GM21526 (cell line): Measurements from ENCODE around the gene JAK1.
A peak's percentile ranks its signal among the peaks of the same experiment; 100 is the strongest.
"Not testable (repeated sequence)": the region's sequence is repeated elsewhere in the genome, so short reads cannot be mapped to it uniquely, and the experiment has no call there.

Experiments used
- ATAC-seq: cut with Tn5 transposase; IDR thresholded peaks from one replicate; pipeline ENCODE4 v1.9.1; 2021; ENCODE audit warnings: moderate library complexity; ENCODE audit not compliant: unreplicated experiment, low FRiP score

The JAK1 gene

DNA sequence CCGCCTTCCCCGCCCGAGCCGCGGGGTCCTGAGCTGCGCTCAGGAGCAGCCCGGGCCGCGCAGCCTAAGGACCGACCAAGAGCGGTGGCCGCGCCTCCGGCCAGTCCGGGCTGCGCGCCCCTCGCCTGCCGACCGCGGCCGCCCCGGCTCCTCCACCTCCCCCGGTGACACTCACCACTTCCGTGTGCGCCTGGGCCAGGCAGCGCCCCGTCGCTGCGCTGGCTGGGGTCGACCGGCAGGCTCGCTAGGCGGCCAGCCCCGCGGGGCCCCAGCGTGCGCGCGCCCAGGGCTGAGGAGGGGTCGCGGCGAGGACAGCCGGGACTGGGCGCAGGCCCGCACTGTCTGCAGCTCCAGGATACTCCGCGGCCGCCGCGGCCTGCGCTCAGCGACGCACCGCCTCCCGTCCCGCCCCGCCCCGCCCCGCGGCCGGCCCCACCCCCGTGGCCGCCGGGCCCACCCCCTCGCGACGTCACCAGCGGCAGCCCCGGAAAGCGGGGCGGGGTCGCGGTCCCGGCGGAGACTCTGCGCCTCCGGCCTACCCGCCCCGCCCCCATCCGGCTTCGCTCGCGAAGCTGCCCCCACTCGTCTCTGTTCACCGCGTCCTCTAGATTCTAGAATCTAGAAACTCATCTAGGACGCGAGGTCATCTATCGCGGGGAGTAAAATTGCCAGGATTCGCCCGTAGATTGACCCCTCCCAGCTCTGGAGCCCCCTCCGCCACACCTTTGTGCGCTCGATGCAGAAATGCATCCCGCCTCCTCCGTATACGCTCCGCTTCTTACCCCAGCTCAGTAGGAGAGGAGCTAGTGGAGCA is at the start of gene JAK1:
Gene JAK1 (minus strand): TSS at position 392 of the 814 bp plus-strand sequence. CDS start 80,285 bp downstream, outside the sequence.
- ATAC-seq: peak; percentile 76

DNA sequence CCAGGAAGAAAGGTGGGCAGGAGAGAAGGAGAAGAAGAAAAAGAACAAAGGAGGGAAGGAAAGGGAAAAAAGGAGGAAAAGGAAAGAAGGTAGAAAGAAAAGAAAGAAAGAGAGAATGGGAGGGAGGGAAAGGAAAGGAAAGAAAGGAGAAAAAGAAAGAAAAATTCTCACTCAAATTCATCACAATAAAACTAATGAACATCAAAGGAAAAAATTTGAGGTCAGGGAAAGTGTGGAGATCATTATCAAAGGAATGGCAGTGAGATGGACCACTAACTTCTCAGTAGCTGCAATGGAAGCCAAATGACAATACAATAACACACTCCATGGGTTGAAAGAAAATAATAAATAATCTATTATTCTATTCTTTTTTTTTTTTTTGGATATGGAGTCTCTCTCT is 48.0 kb upstream of the JAK1 start:
- no peak for ATAC-seq

GRCh38 chr1:65011983-65012382 is 45.6 kb upstream of the JAK1 start:
- ATAC-seq: no peak

DNA sequence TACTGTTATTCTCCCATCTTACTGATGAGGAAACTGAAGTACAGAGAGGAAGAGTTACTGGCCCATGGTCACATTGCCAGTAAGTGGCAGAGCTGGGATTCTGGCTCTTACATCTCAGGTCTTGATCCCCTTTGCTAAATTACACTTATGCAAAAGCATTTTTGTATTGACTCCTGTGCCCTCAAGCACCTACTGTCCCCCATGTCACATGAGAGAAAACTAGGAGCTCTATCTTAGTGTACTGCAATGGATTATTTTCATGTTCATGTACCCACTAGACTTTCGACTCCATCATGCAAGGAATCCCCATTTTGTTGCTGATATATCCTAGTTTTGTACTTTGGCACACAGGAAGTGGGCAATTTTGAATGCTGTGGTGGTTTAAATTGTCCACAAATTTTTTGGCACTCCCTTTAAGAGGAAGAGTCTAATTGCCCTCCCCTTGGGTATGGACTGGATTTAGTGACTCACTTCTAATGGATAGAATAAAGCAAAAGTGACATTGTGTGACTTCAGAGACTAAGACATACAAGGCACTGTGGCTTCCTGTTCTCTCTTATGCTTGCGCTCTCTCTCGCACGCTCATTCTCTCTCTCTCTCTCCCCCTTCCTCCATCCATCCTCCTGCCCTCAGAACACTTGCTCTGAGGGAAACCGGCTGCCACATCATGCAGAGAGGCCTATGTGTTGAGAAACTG is 43.5 kb upstream of the JAK1 start:
- no peak for ATAC-seq

GRCh38 chr1:65009176-65009575 is 42.8 kb upstream of the JAK1 start:
- ATAC-seq: no peak

DNA sequence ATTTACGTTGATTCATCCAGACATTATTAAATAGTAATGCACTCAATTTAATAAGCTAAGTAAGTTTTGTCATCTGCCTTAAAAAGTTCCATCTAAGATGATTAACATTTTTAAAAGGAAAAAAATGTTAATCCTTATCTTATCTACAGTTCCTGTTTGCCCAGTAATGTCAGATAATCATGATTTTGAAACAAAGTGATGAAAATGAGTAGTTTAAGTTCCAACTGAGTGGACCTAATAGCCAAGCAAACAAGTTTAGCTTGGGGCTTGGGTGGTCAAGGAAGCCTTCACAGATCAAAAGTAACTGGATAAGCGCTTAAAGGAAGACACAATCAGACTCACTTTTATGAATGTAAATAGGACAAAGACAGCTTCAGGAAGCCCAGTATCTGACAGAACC is 40.5 kb upstream of the JAK1 start:
- ATAC-seq: no peak

GRCh38 chr1:65003316-65003664 is 36.9 kb upstream of the JAK1 start:
- ATAC-seq: no peak

DNA sequence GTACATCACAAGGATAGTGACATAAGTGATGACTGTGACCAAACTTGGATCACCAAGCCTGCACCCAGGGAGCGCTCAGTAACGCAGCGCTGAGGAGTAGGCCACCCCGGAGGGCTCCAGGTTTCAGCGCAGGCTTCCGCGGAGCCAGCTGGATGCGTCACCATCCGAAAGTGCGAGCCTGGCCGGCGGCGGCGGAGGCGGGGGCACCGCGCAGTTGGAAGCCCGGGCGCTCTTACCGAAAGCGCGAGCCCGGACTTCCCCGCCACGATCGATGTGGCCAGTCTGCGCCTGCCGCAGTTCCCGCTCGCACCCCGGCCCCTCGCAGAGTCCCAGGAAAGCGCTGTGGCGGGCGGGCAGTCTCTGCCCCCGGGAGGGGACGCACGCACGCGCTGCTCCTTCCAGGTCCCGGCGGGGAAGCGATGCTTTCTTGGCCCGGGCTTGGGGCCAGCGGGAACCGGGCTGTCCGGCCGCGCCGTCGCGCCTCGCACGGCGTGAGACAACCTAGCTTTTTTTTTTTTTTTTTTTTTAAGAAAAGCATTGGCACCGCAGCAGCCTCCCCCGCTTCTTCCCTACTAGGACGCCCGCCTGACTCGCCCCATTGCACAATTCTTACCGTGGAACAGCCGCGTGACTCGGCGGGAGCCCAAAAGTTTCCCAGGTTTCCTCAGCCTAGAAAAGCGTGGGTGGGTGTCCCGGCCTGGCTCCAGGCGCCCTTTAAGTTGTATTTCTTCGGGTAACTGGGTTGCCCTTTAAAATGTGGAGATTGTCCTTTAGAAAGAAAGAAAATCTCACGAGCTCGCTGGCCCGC is 36.4 kb upstream of the JAK1 start:
- ATAC-seq: peak; percentile 73

DNA sequence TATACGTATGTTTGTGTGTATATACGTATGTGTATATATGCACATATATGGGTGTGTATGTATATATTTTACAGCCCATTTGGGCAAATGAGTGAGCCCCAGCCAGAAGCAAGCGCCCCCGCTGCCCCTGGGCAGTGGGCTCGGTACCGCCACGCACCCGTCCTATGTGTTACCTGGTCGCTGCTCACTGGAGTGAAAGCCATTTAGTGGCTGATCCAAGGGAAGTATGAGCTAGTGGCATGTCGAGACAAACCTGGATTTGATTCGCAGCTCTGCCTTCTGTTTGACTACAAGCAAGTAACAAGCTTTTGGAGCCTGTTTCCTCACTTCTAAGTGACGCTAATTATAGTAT is 35.8 kb upstream of the JAK1 start:
- ATAC-seq: no peak

- ATAC-seq: no peak
These were observed 35.0 kb upstream of the JAK1 start for GRCh38 chr1:65001231-65001792.

DNA sequence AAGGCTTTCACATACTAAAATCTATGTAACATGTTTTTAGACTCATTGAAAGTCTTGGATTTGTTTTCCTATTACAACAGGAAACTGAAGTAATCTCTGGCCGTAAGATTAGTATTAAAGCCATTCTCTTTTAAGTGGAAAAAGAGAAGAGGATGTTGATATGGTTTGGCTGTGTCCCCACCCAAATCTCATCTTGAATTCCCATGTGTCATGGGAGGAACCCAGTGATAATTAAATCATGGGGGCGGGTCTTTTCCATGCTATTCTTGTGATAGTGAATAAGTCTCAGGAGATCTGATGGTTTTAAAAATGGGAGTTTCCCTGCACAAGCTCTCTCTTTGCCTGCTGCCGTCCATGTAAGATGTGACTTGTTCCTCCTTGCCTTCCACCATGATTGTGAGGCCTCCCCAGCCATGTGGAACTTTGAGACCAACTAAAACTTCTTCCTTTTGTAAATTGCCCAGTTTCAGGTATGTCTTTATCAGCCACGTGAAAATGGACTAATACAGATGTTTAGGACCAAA is 32.1 kb upstream of the JAK1 start:
- not testable (repeated sequence) for ATAC-seq

DNA sequence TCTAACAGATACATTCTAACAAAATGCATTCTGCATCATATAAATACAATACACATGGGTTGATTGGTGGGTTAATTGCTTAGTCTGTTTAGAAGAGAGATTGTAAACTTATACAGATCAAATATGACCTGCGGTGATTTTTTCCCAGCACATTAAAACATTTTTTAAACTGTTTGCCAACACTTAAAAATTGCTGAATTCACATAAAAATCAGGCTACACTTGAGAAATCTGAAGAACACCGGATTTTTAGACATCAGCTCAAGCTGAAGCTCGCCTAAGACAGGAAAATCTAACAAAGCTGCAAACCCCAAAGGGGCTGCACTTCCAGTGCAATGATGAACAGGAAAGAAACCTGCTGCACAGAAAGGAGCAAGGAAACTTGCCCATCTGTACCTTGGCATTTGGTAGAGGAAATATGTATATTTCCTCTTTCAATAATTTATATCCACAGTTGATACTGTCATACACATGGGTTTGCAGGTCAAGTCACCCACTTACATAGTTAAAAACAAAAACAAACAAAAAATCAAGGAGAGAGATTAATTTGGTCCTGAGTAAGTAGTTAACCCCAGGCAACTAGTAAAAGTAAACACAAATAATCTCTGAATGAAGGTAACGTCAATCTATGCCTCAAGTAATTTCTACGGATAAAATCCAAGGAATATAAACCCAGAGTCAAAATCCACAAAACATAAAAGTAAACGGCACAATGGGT is 30.4 kb upstream of the JAK1 start:
- ATAC-seq: no peak

GRCh38 chr1:64995316-64995715 is 29.0 kb upstream of the JAK1 start:
- no peak for ATAC-seq

GRCh38 chr1:64986903-64987871 is 20.8 kb upstream of the JAK1 start:
- ATAC-seq: peak; percentile 95

- ATAC-seq: no peak
These were observed 18.4 kb upstream of the JAK1 start for GRCh38 chr1:64984737-64985136.

GRCh38 chr1:64984106-64984505 is 17.8 kb upstream of the JAK1 start:
- ATAC-seq: no peak

- no peak for ATAC-seq
These were observed 16.8 kb upstream of the JAK1 start for GRCh38 chr1:64983110-64983509.

DNA sequence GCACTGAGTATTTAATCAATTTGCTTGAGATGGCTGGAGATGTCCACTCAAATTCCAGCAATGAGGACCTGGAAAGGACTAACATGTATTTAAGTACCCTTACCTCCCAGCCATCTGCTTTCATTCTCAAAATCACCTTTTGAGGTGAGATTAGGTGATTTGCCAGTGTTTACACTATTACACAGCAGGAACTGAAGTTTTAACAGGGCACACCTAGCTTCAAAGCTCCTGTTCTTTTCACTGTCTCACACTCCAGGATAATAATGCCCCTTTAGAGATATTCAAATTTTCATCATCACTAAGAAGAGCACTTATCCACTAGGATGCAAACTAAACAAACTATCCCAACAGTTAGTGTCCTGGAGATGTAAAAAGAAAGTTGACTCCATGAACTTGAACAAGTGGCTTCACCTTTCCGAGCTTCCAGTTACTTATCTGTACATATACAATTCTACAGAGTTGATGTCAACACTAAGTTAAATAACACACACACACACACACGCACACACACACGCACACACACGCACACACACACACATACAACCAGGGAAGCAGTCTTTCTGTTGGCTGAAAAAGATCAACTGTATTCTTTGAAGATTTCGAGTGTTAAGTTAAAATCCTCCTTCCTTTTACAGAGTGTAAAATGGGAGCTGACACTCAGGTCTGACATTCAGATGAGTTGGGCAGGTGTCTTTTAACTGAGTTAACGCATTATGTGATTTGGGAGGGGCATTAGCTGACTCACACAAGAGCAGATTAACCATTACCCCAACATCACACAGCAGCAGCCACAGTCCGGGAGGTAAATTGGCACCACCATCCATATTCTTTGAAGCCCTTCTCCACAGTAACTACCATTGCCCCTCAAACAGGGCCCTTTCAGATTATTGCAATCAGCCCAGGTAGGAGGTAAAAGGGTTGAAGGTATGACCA is 15.5 kb upstream of the JAK1 start:
- no peak for ATAC-seq
